HG03097 (cell line): ENCODE results near the gene FGF4.

Experiments
- ATAC-seq: cut with Tn5 transposase; IDR thresholded peaks from one replicate; pipeline ENCODE4 v1.9.1; 2021; ENCODE audit not compliant: unreplicated experiment, low FRiP score

Gene FGF4, protein sequence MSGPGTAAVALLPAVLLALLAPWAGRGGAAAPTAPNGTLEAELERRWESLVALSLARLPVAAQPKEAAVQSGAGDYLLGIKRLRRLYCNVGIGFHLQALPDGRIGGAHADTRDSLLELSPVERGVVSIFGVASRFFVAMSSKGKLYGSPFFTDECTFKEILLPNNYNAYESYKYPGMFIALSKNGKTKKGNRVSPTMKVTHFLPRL

DNA sequence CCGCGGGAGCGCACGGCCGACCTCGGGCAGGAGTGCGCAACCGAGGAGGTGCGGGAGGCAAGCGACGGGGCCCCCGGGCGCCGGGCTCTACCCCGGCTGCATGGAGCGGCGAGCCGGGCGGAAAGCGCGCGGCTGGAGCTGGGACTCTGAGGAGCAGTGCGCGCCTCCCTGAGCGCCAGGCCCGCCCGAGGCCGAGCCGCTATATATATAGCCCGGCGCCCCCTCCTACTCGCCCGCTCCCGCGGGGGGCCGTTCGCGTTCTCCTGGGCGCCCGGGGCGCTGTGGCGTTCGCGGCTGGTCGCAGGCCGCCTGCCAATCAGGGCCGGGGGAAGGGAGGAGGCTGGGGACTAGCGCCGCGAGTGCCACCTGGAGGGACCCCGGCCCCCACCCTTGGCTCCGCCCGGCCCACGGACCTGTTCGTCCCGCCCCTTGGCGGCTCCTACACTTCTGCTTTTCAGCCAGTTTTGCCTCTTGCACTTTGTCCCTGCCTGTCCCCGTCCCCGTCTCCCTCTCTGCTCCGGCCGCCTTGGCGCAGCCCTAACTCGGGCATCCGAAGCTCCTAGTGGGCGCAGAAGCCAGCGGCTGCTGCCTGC is at the start of gene FGF4:
TSS of gene FGF4 (minus strand) at position 179 of the 593 bp plus-strand sequence. CDS start 257 bp downstream, outside the sequence.
- ATAC-seq: no peak

DNA sequence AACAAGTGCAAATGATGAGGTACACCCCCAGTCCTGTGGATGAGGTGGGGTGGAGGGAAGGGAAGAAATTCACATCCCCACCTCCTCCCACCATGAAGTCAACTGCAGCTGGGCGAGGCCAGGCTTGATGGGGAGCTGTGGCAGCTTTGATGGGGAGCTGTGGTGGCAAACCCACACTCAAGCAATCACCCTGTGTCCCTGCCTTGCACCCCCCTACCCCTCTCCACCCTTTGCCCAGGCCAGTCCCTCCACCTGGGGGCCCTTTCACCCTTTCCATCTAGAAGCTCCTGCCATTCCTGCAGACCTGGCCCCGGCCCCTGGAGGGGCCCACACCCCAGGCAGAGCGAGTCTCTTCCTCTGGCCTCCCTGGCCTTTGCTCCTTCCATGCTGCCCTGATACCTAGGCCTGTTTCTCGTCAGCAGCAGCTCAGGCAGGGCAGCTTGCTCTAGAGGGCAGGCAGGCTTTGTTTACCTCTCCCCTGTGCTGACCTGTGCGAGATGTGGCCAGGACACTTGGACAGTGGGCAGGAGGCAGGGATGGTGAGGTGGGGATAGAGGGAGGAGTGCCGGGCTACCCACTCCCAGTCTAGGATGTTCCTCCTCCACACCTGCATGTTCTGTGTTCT is 48.6 kb upstream of the FGF4 start:
- no peak for ATAC-seq

DNA sequence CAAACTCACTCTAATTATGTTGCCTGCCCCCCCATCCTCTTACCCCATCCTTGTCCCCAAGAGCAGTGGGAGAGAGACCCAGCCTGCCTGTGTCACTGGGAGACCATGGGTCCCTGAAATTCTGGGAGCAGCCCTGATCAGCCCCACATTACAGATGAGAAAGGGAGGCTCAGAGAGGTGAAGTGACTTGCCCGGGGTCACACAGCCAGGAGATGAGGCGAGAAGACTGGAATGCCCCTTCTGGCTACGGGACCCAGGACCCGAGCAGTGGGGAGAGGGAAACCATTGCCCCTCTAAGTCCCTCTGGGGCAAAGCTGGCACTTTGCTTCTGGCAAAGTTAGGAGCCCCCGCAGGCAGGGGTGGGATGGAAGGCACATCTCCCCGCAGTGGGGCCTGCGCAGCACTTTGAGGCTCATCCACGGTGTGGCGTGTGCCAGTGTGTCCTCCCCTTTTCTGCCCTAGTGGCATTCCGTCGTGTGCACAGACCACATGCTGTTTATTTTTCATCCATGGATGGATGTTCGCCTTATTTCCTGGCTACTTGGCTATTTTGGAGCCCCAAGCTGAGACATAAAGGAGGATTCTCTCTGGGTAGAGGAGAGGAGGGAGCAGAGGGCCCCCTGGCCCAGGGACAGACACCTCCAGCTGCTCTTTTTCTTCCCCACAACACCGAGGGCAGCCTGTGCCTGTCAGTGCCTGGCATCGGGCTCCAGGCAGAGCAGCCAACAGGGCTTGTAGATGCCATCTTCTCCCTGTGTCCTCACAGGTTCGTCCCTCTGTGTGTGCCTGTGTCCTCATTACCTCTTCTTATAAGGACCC is 47.7 kb upstream of the FGF4 start:
- no peak for ATAC-seq

DNA sequence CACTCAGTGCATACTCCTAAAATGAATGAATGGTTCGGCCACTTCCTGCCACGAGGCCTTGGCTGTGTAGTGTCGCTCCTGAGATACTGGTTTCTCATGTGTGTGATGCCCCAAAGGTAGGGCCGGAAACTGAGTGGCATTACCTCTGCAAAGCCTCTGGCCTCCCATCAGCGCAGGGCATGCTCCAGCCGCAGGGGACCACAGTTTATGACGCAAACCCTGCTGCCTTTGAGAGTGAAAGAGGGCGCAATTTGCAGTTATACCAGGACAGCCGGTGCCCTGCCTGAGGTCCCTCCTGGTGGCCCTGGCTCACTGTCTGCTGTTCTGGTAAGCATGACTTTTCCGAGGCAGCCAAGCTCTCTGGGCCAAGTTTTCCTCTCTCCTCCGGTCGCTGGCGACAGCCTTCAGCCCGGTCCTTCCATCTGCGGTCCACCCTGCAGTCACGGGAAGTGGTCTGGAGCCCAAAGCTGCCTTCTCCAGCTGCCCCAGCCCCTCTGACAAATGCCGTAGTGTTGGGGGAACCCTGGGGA is 46.4 kb upstream of the FGF4 start:
- ATAC-seq: no peak

DNA sequence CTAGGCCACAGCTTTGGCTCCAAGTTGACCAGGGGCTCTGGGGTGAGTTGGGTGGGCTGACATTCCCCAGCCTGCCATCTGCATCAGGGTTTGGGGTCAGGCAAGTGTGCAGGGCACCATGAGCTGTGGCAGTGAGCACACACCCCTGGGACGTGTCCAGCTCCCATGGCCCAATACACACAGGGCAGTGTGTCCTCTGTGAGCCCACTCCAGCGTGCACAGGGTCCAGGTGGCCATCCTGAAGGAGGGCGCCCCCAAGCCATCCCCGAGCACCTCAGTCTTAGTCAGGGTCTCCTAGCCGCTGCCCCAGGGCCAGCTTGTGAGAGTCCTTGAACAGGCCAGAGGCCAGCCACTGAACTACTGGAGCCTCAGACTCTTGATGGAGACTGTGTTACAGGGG is 45.3 kb upstream of the FGF4 start:
- no peak for ATAC-seq

DNA sequence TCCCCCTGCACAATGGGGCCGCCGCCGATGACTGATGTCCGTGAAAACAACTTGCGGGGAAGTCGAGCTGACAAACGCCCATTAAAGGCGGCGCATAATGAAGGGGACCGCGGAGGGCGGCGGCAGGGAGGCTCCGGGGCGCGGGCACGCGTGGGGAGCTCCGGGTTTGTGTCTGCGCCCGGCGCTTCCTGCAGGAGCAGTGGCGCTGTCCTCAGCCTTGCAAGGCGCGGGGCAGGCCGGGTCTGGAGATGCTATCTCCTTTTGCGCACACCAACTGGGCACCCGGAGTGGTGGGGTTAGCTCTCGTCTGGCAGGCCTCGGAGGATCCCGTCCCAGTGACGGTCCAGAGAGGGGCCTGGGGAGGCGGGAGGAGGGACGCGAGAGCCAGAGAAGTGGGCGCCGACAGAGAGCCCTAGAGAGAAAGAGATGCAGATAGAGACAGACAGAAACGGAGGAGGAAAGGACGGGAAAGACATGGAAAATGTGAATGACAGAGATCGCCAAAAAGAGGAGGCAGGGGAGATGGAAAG is 44.5 kb upstream of the FGF4 start:
- ATAC-seq: no peak

DNA sequence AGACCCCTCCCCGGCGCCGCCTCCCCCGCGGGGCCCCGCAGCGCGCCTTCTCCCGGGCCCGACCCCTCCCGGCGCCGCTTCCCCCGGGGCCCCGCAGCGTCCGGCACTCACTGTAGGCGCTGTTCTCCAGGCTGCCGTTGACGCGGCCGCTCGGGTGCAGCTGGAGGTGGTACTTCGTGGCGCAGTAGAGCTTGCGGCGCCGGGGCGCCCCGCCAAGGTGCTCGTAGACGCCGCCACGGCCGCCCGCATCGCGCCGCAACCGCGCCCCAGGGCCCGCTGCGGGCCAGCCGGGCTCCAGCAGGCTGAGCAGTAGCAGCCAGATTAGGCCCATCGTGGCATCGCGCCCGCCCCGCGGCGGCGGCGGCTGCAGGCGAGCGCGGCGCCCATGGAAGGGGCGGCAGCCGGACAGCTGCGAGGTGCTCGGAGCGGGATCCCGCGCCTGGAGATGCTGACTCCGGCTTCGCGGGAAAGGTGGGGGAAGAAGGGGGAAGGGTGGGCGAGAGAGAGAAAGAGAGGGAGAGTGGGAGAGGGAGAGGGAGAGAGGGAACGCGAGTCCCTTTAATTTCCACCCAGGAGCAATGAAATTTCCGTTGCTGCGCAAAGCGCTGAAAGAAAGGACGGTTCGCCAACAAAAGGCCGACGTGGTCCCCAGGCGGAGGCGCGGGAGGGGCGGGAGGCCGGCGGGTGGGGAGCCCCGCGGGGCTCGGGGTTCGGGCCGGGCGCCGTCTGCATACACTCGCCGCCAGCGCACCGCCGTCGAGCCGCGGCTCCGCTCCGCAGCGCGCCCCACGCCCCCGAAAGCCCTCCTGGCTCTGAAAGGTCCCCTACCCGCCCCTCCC is 43.7 kb upstream of the FGF4 start, which contains the start of gene FGF3:
TSS of gene FGF3 (minus strand) at position 814 of the 839 bp plus-strand sequence. CDS start at position 331, 483 bp downstream.
- ATAC-seq: no peak

DNA sequence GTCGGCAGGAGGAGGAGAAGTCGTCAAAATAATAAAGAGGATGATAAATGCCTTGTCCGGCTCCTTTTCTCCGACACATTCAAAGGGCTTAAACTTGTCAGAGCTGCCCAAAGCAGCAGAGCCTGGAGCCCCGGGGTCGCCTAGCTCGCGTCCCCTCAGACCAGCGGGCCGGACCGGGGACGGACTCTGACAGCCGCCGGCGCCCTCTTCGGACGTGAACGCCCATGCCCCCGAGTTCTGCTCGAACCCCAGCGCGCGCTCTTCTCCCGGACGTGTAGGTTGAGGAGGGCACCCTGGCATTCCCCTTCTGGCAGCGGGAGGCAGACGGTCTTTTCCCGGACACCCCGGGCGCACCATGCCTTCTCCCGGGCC is 43.1 kb upstream of the FGF4 start:
- ATAC-seq: no peak

DNA sequence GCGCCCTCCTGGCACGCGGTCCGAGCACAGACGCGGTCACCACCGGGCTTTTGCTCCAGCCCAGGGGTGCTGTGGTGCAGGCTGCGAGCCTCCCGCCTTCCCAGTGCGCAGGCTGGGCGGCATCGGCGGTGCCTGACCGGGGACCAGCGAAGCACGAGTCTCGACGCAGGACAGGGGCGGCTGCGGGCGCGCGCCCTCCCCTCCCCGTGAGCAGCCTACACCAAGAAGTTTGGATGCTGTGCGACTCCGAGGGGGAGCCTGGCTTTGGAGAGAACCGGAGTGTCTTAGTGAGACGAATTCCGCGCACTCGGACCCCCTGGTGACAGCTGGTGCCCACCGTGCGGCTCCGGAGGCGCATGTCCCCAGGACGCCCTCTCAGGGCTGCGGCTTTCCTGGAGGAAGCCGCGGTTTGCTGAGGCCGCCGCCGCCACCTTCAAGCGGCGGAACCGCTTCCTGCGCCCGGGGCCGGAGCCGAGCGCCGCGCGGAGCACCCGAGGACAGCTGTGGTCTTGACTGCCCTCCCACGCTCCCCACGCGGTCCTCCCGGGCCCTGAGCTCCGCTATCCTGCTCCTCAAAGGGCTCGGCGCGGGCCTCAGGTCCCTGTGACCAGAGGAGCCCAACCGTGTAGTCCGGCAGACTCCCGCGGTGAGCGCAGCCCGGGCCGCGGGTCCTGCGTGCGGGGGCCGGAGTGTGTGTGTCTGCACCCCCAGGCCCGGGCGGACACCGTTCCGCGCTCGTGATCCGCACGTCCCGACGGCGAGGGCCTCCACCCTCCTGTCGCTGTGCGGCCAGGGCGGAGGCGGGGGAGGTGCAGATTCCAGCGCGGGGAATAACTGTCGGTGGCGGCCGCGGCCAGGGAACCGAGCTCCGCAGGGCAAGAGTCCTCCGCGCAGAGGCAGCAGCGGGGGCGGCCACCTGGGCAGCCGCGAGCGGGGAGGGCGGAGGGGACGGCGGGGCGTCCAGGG is 42.4 kb upstream of the FGF4 start:
- ATAC-seq: no peak

DNA sequence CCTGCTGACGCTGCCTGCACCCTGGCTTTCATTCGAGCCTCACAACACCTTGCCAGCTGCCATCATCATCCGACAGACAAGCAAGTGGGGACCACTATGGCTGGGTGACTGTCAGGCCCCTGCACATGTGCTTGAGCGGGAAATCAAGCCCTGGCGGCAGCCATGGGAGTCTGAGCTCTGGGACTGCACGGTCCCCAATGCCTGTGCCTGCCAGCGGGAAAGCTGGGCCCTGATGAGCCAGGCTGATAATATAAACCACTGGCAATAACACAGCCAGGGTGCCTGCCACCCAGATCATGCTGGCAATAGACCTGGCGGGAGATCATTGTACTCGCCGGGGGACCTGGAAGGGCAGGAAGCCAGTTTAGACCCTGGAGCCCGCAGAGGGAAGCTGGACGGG is 41.5 kb upstream of the FGF4 start:
- ATAC-seq: no peak

DNA sequence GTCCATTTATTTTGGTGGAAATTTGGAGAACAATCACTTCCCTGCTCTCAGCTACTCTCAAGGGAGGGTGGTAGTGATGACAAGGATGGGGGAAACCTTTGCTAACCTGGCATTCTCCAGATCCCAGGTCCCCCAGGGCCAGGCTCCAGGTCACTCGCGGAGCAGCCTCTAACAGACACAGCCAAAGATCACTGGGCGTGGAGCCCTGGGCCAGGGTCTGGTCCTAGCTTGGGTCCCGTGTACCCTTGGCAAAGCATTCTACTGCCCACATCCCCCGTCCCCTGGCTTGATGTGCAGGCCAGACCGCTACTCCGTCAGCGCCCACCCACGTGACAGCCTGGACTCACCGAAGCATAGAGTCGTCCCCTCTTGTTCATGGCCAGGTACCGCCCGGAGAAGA is 40.8 kb upstream of the FGF4 start:
- ATAC-seq: no peak

DNA sequence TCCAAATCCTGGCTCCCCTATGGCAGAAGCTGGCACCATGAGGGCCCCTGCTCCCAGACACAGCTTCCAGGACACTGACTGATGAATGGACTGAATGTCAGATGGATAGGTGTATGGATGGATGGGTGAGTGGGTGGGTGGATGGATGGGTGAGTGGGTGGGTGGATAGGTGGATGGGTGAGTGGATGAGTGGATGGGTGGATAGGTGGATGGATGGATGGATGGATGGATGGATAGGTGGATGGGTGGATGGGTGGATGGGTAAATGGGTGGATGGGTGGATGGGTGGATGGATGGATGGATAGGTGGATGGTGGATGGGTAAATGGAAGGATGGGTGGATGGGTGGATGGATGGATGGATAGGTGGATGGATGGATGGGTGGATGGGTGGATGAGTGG is 39.8 kb upstream of the FGF4 start:
- no peak for ATAC-seq

DNA sequence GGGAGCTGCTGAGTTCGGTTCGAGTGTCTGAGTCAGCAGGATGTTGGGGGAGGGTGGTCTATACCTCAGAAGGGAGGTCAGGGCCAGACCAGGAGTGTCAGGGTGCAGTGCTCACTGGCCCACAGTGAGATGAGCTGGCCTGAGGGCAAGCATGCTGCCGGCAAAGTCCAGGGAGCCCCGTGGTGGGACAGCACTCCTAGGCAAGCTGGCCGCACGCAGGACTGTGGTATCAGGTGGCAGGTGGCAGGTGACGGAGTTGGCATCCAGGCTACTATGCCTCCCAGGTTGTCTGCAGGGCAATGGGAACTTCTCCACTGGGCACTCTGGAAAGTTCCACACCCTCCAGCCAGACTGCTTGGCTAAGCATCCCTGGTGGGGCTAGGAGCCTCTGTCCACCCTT is 39.3 kb upstream of the FGF4 start:
- no peak for ATAC-seq

DNA sequence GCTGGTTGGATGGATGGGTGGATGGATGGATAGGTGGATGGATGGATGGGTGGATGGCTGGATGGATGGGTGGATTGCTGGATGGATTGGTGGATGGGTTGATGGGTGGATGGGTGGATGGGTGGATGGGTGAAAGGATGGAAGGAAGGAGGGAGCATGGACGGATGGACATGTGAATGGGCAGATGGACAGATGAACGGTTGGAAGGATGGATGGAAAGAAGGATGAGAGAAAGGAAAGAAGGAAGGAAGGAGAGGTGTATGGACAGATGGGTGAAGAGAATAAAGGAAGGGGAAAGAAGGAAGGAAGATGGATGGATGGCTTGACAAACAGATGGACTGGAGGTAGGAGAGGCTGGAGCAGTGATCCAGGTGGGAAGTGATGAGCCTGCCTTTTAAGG is 38.7 kb upstream of the FGF4 start:
- no peak for ATAC-seq

DNA sequence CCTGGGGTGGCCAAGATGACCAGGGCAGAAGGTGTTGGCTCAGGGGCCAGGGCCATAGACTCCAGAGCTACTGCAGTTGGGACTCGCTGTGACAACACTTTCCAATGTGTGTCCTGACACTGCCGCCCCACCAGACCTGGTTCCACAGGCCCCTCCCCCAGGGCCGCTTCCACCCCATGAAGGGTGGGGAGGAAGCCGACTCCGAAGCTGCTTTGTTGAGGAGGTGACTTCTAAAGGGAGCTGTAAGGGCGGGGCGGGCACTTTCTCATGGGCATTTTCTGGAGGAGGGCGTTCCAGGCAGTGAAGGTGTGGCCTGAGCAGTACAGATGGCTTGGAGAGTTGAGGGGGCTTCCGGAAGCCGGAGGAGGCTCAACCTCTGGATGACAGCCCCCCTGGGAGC is 37.8 kb upstream of the FGF4 start:
- no peak for ATAC-seq

DNA sequence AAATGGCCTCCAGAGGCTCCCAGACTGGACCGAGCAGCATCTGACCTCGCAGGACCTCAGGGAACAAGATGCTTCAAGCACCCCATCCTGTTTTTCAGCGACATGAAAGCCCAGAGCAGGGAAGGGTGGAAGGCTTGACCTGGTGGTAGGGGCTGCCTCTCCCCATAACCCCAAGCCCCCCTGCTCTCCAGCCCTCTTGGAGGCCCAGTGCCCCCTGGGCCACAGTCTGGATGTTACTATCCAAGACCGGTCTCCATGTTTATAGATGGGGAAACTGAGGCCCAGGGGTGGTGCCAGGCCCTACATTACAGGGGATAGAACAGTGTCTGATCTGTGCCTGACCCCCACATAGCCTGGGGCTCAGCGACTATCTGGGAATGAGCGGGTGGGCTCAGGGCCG is 37.1 kb upstream of the FGF4 start:
- ATAC-seq: no peak

DNA sequence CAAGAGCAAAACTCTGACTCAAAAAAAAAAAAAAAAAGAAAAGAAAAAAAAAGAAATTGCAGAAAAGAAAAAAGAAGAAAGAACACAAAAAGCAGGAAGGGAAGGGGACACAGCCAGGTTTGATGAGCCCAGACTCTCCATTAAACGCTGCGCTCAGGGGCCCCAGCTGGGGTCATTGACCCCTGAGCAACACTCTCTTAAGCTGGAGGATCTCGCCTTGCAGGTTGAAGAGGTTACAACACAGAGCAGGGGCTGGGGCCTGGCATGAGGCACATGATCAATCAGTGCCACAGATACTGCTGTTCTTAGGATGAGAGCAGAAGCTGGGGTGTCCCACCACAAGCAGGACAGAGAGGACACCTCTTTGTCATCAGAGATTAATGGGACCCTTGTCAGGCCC is 36.3 kb upstream of the FGF4 start:
- no peak for ATAC-seq

DNA sequence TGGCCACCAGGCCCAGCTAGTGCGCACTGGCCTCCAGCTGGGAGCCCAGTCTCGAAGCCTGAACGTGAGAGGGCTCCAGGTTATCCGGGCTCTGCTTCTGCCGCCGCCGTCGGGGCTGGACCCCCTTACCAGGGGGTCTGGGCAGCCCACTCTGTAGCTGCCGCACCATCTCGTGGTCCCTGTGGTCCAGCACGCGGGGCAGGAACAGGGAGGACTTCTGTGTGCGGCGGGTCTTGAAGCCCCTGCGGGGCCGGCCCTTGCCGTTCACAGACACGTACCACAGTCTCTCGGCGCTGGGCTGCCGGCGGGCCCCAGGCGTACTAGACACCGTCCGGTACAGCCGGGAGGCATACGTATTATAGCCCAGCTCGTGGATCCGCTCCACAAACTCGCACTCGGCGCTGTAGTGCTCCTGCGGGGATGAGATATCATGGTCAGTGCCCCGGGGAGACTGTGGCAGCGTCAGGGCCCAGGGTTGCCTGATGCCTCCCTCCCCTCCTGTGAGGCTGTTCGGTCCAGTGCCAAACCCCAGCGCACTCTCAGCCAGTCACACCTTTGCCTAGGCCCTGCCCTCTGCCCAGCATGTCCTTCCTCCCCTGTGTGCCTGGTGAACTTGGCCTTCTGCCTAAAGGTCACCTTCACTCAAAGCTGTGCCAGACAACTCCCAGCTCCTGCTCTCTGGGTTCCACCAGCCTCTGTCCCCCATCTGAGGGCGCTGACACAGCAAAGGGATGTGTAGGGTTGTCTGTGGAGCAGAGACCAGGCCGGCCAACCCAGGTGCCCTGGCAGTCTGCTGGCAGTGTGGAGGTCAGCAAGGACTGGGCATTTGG is 35.4 kb upstream of the FGF4 start:
- no peak for ATAC-seq
